GM21619 (cell line): ENCODE data around the gene S100A12.
"Not testable (repeated sequence)": the region's sequence is repeated elsewhere in the genome, so short reads cannot be mapped to it uniquely, and the experiment has no call there.

Source experiments
- ATAC-seq: cut with Tn5 transposase; IDR thresholded peaks from one replicate; pipeline ENCODE4 v1.9.1; 2021; ENCODE audit not compliant: unreplicated experiment

The S100A12 gene

DNA sequence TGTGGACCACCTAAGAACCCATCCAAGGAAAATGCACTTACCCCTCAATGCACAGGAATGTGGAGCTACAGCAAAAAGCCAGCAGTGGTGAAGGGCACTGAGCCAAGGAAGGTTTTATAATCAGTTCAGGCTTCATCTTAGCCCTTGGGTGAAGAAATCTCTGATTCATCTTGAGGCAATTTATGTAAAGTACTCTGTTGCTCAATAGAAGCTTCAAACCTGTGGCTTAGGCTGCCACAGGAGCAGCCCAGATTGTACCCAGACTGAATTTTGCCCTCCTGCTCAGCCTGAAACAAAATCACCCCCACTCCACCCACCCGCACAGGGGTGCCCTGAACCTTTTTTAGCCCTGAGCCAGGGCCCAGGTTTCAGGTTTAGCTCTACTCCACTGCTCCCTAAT lies at the start of gene S100A12:
TSS of gene S100A12 (minus strand) at position 111 of the 400 bp plus-strand sequence. CDS start 1,029 bp downstream, outside the sequence.
- ATAC-seq, result no peak

DNA sequence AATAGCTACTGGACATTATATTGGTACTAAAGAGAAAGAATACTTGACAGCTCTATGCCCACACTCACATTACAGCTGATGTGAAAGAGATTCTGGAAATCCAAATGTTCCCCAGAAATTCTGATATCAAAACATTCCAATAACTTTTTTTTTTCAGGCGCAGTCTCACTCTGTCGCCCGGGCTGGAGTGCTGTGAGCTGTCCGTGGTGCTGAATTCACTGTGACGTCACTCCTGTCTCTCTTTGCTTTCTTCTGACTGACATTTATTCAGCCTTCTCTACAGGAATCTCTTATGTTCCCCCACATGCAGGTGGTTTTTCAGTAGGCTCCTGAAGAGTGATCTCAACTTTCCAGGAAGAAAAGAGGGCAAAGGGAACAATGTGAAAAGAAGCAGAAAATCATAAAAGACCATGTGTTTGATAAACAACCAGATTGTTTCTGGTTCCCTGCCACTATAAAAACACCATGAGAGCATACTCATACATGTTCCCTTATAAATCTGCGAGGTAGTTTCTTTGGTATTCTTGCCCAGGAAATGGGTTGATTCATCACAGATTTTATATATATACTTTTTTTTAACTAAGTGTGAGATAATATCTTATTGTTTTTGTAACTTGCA lies 47.1 kb upstream of the S100A12 start:
- no peak for ATAC-seq

DNA sequence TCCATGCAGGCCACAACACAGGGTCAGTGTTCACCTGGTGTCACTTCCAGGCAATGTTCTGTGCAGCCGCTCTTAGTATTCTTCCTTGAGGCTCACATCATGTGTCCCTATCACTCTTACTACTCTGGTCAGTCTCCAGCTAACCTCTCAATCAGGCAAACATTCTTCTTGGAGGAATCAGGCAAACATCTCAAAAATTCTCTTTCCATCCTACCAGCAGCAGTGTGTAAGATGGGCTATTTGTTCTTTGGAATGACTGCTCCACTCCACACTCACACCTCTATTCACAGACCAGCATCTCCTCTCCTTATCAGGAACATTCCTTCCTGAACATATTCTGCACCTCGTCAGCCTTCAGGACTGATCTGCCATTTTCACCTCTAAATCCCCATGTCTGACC lies 44.9 kb upstream of the S100A12 start:
- no peak for ATAC-seq

DNA sequence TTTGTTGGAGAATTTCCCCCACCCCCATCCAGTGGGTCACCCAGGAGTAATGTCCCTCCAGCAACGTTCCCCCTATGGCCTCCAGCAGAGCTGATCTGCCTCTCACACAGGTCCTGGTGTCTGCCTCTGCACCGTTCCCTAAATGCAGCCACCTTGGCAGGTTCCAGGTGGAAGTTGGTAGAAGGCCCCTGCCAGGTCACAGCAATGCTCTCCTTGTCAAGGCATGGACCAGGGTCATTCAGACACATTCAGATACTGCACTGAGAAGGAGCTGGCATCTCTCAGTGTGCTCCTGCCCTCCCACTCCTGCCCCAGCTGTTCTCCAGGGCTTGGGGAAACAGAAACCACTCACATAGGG lies 44.0 kb upstream of the S100A12 start:
- ATAC-seq, result not testable (repeated sequence)

DNA sequence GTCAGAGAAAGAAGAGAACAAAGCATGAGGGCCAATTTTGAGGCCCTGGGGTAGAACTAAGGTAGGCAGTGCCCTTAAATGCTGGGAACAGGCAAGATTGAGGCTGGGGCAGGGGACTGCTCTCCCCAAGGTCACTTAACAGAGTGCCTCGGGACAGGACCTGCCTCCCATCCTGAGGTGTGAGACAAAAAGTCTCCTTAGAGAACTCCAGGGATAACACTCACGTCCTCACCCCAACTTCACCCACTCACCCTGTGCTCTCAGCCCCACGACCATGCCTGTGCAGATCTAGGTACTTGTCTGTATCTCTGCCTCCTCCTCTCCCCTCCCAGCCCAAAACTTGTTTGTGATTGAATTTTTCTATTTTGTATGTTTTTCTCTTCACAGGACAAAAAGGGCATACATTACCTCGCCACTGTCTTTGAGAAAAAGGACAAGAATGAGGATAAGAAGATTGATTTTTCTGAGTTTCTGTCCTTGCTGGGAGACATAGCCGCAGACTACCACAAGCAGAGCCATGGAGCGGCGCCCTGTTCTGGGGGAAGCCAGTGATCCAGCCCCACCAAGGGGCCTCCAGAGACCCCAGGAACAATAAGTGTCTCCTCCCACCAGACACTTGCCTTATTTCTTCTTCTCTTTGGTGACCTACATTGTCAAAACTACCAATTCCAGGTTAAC lies 43.5 kb upstream of the S100A12 start:
- ATAC-seq, result not testable (repeated sequence)

DNA sequence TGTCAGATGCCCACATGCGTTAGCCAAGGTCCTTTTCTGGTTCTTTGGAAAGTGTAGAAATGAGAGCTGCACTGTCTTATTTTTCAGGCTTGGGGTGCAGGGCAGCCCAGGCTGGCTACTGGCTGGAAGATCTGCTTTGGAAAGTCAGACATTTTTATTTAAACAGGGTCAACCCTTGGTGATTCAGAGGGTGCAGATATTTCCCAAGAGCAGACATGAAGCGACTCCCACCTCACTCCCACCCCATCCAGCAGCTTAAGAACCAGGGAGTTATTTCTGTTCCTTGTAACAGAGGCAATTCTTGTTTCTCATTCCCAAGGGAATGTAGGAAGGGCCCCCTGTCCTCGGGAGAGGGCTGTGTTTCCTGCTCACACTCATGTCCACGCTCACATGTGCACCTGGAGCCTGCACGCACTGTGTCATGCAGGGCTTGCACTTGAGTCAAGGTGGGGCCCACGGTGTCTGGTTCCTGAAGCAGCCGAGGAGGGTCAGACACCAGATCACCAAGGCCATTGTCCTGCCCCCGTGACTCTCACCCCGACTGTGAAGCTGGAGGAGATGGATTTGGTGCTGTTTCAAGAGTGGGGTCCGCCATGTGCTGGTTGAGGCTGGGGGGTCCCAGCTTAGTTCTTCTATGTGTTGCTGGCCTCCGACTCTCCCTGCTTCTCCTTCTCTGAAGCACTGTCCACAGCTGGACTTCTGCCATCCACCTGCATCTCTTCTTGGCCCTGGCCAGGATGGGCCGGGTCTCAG lies 41.9 kb upstream of the S100A12 start:
- ATAC-seq, result no peak

DNA sequence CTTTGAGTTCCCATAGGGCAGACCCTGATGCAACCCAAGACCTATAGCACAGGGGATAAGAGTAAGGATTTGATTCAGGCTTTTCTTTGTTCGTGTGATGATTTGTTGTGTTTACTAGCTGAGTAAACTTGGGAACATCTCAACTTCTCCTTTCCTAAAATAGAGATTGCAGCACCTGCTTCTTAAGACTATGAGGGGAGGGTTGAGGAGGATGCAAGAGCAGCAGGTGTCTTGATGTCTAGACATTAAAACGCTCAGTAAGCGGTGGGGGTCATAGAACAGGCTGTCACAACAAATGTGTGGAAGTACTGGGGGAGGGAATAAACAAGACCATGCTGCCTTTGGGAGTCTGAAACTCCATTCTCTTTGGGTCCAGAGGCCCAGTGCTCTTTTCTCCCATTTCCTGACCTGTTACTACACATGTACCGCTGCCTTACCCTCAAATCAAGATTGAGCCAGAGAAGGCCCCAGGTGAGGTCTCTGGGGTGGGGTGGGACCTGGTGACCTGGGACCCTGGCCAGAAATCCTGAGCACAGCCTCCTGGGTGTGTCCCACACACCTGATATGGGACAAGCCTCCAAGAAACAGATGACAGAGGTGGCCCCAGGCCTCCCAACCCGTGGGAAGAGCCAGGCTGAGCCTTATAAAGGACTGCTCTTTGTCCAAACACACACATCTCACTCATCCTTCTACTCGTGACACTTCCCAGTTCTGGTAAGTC lies 40.6 kb upstream of the S100A12 start, which contains the start of gene S100A7A:
TSS of gene S100A7A (plus strand) at position 671 of the 721 bp plus-strand sequence. CDS start 1,563 bp downstream, outside the sequence.
- ATAC-seq, result no peak

DNA sequence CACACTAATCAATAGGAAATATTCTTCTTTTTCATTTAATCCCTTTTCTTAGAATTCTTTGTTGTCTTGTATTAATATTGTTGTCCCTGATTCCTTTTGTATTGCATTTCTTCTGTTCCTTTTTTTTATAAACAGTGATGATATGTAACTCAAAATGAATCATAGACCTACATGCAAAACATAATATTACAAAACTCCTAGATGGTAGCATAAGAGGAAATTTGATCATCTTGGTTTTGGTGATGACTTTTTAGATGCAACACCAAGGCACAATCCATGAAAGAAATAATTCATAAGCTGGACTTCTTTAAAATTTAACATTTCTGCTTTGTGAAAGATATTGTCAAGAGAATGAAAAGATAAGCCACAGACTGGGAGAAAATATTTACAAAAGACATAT lies 38.5 kb upstream of the S100A12 start:
- not testable (repeated sequence) for ATAC-seq

DNA sequence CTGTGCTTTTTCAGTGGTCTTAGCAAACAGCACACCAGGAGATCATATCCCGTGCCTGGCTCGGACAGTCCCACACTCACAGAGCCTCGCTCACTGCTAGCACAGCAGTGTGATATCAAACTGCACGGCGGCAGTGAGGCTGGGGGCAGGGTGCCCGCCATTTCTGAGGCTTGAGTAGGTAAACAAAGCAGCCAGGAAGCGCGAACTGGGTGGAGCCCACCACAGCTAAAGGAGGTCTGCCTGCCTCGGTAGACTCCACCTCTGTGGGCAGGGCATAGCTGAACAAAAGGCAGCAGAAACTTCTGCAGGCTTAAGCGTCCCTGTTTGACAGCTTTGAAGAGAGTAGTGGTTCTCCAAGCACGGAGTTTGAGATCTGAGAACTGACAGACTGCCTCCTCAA lies 31.9 kb upstream of the S100A12 start:
- ATAC-seq, result not testable (repeated sequence)

DNA sequence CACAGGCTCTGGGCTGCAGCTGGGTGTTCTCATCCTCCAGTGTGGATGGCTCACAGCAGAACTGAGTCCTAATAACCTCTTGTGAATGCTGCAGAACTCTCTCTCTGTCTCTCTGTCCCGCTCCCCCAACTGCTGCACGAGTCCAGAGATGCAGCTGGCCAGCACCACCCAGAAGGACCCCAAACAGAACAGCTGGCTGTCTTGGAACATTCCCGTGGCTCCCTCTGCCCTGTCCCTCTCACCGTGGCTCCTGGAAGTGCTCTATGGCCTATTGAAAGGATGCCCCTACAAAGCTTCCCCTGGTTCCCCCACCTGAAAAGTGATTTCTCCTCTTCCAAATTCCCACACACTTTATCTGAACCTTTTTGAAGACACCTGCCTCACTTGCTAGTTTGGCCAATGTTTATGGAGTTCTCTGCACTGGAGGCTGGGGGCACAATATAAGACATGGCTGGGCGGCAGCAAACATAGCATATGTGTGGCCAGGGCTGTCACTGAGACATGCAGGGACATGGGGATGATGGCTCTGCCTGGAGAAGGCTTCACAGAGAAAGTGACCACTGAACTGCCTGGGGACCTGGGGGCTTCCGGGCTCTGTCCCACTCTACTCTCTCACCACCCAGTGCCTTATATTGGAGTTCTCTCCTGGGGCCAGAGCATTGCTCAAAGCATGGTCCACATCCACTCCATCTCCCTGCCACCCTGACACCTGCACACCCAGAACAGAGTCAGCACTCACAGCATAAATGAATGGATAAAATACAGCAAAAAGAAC lies 30.6 kb upstream of the S100A12 start:
- ATAC-seq, result not testable (repeated sequence)

DNA sequence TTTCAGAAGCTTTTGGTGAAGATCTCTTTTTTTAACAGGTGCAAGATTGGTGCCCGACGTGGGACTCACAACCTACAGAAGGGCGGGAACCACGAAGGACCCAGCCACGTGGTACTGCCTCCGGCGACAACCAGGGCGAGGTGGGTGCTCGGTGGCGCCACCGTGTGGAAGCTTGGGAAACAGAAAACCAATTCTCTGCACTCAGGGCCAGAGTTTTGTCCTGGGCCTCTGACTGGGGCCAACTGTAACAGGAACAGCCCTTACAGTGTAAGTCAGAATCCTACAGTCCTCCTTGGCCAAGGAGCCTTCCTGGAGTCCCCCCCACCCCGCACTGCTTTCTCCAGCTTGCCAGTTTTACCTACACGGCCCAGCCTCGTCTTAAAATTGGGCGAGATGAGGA lies 29.3 kb upstream of the S100A12 start:
- ATAC-seq, result no peak

DNA sequence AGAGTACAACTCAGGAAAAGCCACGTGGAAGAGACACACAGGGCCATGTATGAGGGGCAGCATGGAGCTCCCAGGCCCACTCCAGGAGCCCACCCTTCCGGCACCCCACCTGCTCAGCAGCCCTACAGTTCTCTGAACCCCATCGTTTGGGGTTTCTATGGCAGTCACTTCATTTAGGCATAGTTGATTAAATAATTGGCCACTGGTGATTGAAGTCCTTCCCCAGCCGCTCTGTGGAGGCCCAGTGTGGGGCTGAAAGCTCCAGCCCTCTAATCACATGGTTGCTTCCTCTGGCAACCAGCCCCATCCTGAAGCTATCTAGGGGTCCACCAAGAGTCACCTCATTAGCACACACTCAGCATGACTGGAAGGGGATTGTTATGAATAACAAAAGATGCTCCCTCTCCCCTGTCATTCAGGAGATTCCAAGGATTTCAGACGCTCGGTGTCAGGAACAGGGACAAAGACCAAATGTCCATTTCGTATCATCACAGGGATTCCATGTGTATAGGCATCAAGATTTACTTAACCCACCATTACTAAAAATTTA lies 28.7 kb upstream of the S100A12 start:
- no peak for ATAC-seq

DNA sequence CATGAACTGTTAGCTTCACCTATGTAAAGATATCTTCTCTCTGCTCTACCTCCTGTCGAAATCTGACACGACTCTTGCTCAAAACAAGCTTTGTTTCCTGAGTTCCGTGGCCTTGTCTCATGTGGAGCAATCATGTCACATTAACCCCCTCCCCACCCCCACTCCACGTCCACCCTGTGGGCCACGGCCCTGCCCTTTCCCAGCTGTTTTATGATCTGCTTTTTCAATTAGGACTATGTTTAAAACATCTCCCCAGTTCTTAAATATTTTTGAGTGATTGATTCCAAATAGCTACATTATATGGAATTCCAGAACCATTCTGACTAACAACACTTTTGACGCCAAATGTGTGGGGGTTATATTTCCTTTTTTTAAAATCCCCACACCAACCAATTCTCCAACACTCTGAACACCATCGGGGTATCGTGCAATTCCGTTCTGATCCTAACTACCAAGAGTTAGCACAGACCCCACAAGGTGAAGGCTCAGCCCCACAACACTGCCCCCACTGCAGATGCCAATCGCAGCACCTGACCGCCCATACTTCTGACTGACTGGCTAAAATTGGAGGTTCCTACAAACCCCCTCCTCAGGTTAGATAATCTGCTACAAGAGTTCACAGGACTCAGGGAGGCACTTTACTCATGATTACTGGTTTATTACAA lies 28.1 kb upstream of the S100A12 start:
- no peak for ATAC-seq

DNA sequence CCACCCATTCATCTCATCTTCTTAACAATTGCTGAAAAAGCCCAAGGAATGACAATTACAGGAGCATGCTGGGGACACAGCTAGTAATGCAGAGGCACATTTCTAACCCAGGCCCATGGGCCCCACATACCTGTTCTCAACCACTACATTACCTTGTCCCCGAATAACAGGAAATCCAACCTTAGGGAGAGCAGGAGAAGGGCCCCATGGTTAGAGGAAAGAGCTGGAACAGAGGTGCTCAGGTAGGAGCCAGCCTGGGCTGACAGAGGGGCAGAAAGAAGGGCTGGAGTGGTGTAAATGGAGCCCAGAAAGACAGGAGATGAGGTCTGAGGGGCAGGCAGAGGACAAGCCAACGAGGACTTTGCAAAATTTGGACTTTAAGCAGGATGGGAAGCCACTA lies 26.8 kb upstream of the S100A12 start:
- no peak for ATAC-seq

DNA sequence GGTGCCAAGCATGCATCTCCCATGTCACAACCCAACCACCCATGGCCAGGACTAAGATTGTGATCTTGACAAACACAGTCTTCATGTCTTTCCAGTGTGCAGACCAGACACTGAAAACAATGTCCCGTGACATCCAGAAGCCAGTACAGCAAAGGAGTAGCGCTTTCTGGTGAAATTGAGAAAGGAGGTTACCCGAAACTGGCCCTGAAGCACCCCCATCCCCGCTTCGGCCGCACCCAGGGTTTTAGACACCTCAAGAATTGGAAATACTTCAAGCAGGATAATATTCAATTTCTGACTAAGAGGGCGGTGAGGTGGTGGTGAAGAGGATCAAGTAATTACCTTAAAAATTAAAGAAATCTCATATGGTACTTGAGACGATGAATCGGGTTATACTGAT lies 26.0 kb upstream of the S100A12 start:
- ATAC-seq, result no peak

DNA sequence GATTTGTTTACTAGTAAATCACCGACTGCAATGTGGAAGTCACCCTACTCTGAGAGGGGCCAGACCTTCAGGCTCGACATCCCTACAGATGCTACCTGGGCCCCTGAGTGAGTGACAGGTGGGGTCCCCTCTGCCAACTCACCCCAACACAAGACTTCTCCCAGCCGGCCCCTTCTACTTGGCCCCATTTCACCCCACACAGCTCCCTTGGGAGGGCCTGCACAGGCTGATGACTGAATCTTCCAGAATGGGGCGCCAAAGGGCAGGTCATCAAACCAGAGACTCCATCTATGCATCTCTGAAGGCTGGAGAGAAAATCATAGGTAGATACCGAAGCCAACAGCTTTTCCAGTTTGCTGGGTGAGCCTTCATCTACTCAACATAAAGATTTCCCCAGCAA lies 24.8 kb upstream of the S100A12 start:
- no peak for ATAC-seq

DNA sequence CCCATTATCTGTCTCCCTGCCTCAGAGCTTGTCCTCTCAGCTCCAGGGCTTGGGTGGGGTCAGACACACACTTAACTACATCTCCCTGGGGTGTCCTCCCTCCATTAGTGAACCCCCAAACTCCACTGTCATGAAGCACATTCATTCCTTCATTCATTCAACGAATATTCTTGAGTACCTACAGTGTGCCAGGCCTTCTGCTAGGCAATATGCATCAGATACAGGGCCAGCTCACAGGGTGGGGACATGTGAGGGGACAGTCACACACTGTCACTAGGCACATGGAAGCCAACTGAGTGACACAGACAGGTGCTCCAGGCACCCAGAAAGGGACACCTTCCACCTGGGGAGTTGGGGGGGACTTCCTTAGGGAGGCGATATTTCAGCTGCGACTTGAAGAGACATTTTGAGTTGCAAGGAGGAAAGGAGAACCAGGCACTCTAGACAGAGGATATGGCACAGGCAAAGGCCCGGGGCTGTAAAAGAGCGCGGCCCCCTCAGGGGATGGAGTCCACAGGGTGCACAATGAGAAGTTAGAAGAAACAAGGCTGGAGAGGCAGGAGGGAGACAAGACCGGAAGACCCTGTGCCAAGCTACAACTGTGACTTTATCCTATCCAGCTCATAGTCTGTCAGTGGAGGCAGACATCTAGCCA lies 24.1 kb upstream of the S100A12 start:
- no peak for ATAC-seq

DNA sequence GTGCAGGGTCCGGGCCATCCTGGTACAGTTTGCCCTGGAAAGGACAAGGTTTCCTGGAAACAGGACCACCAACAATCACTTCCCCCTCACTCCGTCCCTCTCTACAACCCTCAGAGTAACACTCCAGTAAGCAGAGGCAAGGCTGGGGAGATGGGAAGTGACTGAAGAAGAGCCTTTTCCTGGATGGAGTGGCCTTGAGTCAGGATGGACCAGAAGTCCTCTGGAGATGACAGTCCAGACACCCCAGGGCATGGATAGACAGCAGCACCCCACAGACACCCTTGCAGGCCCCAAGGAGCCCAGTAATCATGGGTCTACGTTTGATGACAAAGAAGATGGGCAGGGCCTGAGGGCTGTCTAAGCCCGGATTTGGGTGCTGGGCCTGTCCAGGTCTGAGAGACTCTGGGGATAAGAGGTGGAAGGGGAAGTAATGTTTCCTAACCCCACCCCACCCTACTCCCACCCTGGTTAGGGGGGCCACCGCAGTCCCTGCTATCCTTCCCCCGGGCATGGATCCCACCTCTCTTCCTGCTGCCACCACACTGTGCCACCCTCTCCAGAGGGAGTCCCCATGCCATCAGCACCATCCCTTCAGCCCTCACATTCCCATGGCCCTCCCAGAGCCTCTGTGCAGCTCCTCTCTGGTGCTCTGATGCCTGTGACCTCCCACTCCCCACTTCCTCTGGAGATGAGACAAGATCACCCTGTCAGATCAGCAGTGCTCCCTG lies 22.7 kb upstream of the S100A12 start:
- ATAC-seq, result no peak
